Activated effector memory CD4-positive, alpha-beta T cell treated with anti-CD3 and anti-CD28 coated beads, Interleukin-2, amount 50 U/mL, for 16 hours (primary cell): ENCODE data around the gene GRIK1.

Experiments used
- DNase-seq: peaks from one replicate; pipeline ENCODE4 v3.0.0-alpha.2; 2020

The GRIK1 gene

GRCh38 chr21:29771491-29772066 is 168.2 kb downstream of the GRIK1 start:
- no peak for DNase-seq

- no peak for DNase-seq
Observed at GRCh38 chr21:29763674-29764073, 176.1 kb downstream of the GRIK1 start.

- DNase-seq = no peak
Observed at GRCh38 chr21:29762570-29763082, 177.2 kb downstream of the GRIK1 start.

GRCh38 chr21:29753216-29753615 is 186.6 kb downstream of the GRIK1 start:
- DNase-seq = no peak

GRCh38 chr21:29751473-29752185 is 188.2 kb downstream of the GRIK1 start:
- no peak for DNase-seq

- DNase-seq = no peak
Observed at GRCh38 chr21:29749957-29750356, 189.8 kb downstream of the GRIK1 start.

GRCh38 chr21:29749223-29749622 is 190.6 kb downstream of the GRIK1 start:
- DNase-seq = no peak

- DNase-seq = no peak
Observed at GRCh38 chr21:29748391-29749167, 191.2 kb downstream of the GRIK1 start.

GRCh38 chr21:29741761-29742160 is 198.0 kb downstream of the GRIK1 start:
- DNase-seq = no peak

GRCh38 chr21:29739176-29739575 is 200.6 kb downstream of the GRIK1 start:
- DNase-seq = no peak

- no peak for DNase-seq
Observed at GRCh38 chr21:29738730-29739129, 201.1 kb downstream of the GRIK1 start.

- no peak for DNase-seq
Observed at GRCh38 chr21:29737186-29737585, 202.6 kb downstream of the GRIK1 start.

GRCh38 chr21:29730281-29730680 is 209.5 kb downstream of the GRIK1 start:
- DNase-seq = no peak

- DNase-seq = no peak
Observed at GRCh38 chr21:29726044-29726443, 213.8 kb downstream of the GRIK1 start.

- DNase-seq = no peak
Observed at GRCh38 chr21:29725025-29725736, 214.6 kb downstream of the GRIK1 start.

GRCh38 chr21:29721964-29722363 is 217.8 kb downstream of the GRIK1 start:
- DNase-seq = no peak

- no peak for DNase-seq
Observed at GRCh38 chr21:29721221-29721620, 218.6 kb downstream of the GRIK1 start.

GRCh38 chr21:29719521-29719920 is 220.3 kb downstream of the GRIK1 start:
- no peak for DNase-seq

- DNase-seq = no peak
Observed at GRCh38 chr21:29718081-29718815, 221.5 kb downstream of the GRIK1 start.

GRCh38 chr21:29717659-29718058 is 222.1 kb downstream of the GRIK1 start:
- no peak for DNase-seq

GRCh38 chr21:29716753-29717152 is 223.0 kb downstream of the GRIK1 start:
- DNase-seq = no peak

GRCh38 chr21:29715089-29715488 is 224.7 kb downstream of the GRIK1 start:
- no peak for DNase-seq
